Left lung (tissue), 10 donors: ENCODE data around the gene TPSAB1. TPM values are rescaled to one million over a fixed set of nuclear protein-coding genes. Genes with fewer than 3 reads are reported as not detected.

Experiments used
- ATAC-seq: fragments of 200-7000 bp; cut with Tn5 transposase; one replicate; pipeline ENCODE4 v1.9.1; 2020; ENCODE audit warnings: moderate library complexity
- DNase-seq, 4 donors: peaks; one replicate each; pipeline ENCODE4 v3.0.0-alpha.2; 2013 to 2020
- H3K27ac ChIP-seq, 2 donors: fragments of 200-600 bp; sonication (generic) in 1 of 2; one replicate each; pipeline versions ENCODE4 v1.5.0 to v1.8.0; 2020 to 2021
- H3K27me3 ChIP-seq, 2 donors: fragments of 200-600 bp; sonication (generic) in 1 of 2; one replicate each; pipeline versions ENCODE4 v1.5.0 to v1.8.0; 2020 to 2021
- H3K36me3 ChIP-seq, 2 donors: fragments of 200-600 bp; sonication (generic) in 1 of 2; one replicate each; pipeline versions ENCODE4 v1.5.0 to v1.8.0; 2020 to 2021
- H3K4me1 ChIP-seq, 2 donors: fragments of 200-600 bp; one replicate each; pipeline ENCODE4 v1.8.0; 2021
- H3K4me3 ChIP-seq, 2 donors: fragments of 200-600 bp; sonication (generic) in 1 of 2; one replicate each; pipeline versions ENCODE4 v1.5.0 to v1.8.0; 2020 to 2021; ENCODE audit warnings: mild to moderate bottlenecking in 1 of 2
- H3K9me3 ChIP-seq, 2 donors: fragments of 200-600 bp; sonication (generic) in 1 of 2; one replicate each; pipeline versions ENCODE4 v1.5.0 to v1.8.0; 2020 to 2021
- intact Hi-C, 2 donors: fragments of 100-400 bp; cut with DNase I; formaldehyde crosslinking; loops; one replicate each; pipeline versions ENCODE4 v1.11.2 to v1.14.2; 2022
- polyA plus RNA-seq, 6 donors: library from polyadenylated mRNA; unstranded; fragments of 120-200 nt; gene quantifications; one replicate each; pipeline ENCODE4 v1.2.1, GENCODE V29; 2013; ENCODE audit not compliant: insufficient read length in 6 of 6
- total RNA-seq, 2 donors: library from RNA; stranded (reverse); fragmentation: NEBNext Ultra II Directional; extraction: Animal tissue kit (Norgen Biotek cat#: 25700); gene quantifications; one replicate each; pipeline ENCODE4 v1.2.1, GENCODE V29; 2021
- TF ChIP-seq, protein P1 (sequence below), 2 donors: fragments of 200-600 bp; sonication (generic) in 1 of 2; IDR thresholded peaks; one replicate each; pipeline versions ENCODE4 v1.5.0 to v1.8.0; 2021; ENCODE audit warnings: antibody characterized with exemption in 2 of 2
- donor health status: DM: no; HTN: yes; CAD: no.
- donor health status: DM: no; HTN: no; CAD: no.

The TPSAB1 gene
- total and polyA plus RNA-seq, 8 donors, result 0.21 to 51.0 (median 17.7) TPM; not detected in 4

DNA sequence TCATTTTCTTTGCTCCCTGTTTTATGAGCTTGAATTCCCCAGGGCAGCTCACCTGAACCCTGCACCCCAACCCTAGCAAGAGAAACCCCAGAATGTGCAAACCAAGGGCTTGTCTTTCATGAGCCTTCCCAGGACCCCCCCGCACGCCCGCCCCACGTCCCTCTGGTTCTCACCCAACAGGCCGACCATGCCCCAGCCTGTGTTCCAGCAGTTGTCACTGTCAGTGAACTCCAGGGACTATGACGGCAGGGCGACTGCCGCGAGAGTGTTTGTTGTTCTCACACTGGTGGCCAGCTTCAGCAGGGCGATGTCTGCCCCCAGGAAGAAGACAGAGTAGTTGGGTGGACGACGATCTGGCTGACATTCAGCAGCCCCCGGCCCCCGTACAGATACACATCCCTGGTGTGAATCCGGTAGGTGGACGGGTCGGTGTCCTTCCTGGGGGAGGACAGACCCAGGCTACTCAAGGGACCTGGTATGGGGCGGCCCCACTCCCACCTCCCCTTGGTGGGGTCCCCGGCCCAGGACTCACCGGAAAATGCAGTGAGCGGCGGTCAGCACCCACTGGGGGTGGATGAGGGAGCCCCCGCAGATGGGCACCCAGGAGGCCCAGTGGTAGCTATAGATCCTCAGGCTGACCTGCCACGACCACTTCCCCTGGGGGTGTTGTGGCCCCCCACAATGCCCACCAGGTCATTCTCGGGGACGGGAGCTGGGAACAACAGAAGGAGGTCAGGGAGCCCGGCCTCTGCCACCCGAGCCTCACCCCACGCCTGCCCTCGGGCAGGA, 35.5 kb downstream of the TPSAB1 start:
- Histone ChIP-seq H3K27me3 (peaks cover 7 to 89% of the 10 kb centered on the region in 2 donors), H3K4me1 (no peaks in the 10 kb centered on the region), H3K36me3 (no peaks in the 10 kb centered on the region), H3K27ac (no peak overlapping the region), H3K9me3 (no peaks in the 10 kb centered on the region), H3K4me3 (no peak overlapping the region)
- ATAC-seq, result no peak
- intact Hi-C loops, result no loop called here
- DNase-seq, result no peak
- TF ChIP-seq, protein P1, sequence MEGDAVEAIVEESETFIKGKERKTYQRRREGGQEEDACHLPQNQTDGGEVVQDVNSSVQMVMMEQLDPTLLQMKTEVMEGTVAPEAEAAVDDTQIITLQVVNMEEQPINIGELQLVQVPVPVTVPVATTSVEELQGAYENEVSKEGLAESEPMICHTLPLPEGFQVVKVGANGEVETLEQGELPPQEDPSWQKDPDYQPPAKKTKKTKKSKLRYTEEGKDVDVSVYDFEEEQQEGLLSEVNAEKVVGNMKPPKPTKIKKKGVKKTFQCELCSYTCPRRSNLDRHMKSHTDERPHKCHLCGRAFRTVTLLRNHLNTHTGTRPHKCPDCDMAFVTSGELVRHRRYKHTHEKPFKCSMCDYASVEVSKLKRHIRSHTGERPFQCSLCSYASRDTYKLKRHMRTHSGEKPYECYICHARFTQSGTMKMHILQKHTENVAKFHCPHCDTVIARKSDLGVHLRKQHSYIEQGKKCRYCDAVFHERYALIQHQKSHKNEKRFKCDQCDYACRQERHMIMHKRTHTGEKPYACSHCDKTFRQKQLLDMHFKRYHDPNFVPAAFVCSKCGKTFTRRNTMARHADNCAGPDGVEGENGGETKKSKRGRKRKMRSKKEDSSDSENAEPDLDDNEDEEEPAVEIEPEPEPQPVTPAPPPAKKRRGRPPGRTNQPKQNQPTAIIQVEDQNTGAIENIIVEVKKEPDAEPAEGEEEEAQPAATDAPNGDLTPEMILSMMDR (IDR thresholded peaks at IDR 0.05), result no peak

DNA sequence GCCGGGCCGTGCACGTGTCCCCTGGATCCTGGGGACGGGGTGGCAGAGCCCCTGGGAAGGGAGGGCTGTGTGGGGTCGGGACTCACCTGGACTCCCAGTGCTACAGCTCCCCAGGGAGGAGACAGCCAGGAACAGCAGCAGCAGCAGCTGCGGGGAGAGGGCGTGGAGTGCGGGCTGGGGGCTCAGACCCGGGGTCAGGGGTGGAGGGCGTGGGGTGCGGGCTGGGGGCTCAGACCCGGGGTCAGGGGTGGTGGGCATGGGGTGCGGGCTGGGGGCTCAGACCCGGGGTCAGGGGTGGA, 36.0 kb downstream of the TPSAB1 start:
- DNase-seq, result no peak
- peaks cover 7 to 90% of the 10 kb centered on the region in 2 donors for H3K27me3 ChIP-seq
- intact Hi-C loops, result no loop called here
- TF ChIP-seq, protein P1 (IDR thresholded peaks at IDR 0.05), result no peak
- H3K36me3 ChIP-seq, result no peaks in the 10 kb centered on the region
- ATAC-seq, result no peak
- no peaks in the 10 kb centered on the region for H3K4me1 ChIP-seq
- no peak overlapping the region for H3K27ac ChIP-seq
- no peak overlapping the region for H3K4me3 ChIP-seq
- no peaks in the 10 kb centered on the region for H3K9me3 ChIP-seq

DNA sequence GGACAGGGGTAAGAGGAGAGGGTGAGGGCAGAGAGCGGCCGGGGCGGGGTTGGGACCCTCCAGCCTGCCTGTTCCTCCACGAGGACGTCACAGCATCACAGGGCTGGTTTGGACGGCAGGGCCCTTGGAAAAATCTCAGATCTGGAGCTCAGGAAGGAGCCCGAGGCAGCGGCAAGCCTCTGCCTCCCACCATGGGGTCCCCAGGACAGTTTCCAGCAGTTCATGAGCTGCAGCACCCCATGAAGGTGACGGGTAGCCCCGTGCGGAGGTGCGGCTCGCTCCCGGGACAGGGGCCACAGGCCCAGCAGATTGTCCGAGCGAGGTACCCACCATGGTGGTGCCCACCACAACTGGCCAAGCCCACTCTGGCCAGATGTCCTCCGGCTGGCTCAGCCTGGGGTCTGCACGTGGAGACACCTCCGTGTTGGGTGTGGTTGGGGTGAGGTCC, 36.7 kb downstream of the TPSAB1 start:
- TF ChIP-seq, protein P1 (IDR thresholded peaks at IDR 0.05), result no peak
- intact Hi-C loops, result no loop called here
- DNase-seq (no peak), ATAC-seq (no peak)
- Histone ChIP-seq H3K36me3 (no peaks in the 10 kb centered on the region), H3K4me1 (no peaks in the 10 kb centered on the region), H3K9me3 (no peaks in the 10 kb centered on the region), H3K27me3 (peaks cover 7 to 90% of the 10 kb centered on the region in 2 donors), H3K4me3 (no peak overlapping the region), H3K27ac (no peak overlapping the region)

DNA sequence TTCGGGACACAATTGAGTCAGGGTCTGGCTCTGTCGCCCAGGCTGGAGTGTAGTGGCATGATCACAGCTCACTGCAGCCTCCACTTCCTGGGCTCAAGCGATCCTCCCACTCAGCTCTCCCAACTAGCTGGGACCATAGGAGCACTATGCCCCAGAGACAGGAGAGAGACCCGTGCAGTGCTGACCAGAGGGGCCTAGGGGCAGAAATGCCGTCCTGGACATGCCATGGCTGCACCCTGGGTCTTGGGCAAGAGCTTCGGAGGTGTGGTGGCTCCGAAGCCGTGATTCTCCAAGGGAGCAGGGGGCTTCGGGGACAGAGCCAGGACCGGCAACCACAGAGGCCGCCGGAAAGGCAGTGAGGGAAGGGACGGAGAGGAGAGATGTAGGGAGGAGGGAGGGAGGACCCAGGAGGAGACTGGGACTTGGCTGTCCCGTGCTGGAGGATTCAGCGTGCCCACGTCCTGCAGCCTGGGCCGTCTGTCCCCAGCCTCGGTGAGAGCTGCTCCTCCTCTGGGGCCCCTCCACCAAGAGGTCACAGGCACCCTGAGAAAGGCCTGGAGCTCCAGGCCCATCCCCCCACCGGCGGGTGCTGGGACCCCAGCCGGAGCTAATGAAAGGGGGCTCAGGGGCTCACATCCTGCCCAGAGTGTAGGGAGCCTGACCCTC, 37.2 kb downstream of the TPSAB1 start:
- ATAC-seq (no peak), DNase-seq (no peak)
- Histone ChIP-seq H3K4me1 (no peaks in the 10 kb centered on the region), H3K36me3 (no peaks in the 10 kb centered on the region), H3K4me3 (no peak overlapping the region), H3K27ac (no peak overlapping the region), H3K9me3 (no peaks in the 10 kb centered on the region), H3K27me3 (peaks cover 7 to 91% of the 10 kb centered on the region in 2 donors)
- TF ChIP-seq, protein P1 (IDR thresholded peaks at IDR 0.05), result no peak
- intact Hi-C loops, result no loop called here

DNA sequence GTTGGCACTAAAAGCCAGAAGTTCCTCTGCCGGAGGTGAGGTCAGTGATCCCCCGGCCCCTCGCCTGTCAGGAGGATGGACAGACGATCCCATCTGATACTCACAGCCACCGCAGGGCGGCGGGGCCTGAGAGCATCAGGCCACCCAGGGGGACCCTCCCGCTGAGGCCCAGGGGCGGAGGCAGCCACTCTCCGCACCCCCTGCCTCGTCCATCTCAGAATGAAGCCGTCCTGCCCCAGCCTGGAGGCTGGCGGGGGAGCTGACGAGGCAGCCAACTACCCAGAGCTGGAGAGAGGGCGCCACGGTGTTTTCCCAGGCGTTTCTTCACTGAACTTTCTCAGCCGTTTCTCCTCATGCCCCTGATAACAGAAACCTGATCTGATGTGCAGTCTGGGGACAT, 38.0 kb downstream of the TPSAB1 start:
- Histone ChIP-seq H3K4me3 (no peak overlapping the region), H3K4me1 (no peaks in the 10 kb centered on the region), H3K9me3 (no peaks in the 10 kb centered on the region), H3K36me3 (no peaks in the 10 kb centered on the region), H3K27me3 (peaks cover 7 to 92% of the 10 kb centered on the region in 2 donors), H3K27ac (no peak overlapping the region)
- ATAC-seq (no peak), DNase-seq (no peak)
- TF ChIP-seq, protein P1 (IDR thresholded peaks at IDR 0.05), result no peak
- intact Hi-C loops, result no loop called here
